ENCODE results near the gene CELA3B.

- no peak for TF ChIP-seq CTCF (IDR thresholded peaks at IDR 0.05; ENCODE audit: low read length)
- no peak for TF ChIP-seq EZH2 (optimal IDR thresholded peaks at IDR 0.05; ENCODE audit: low read depth, low read length)
Measured at GRCh38 chr1:21935393-21935804, 41.4 kb upstream of the CELA3B start.
